ENCODE measurements around the gene CAMK2D.

- TF ChIP-seq CTCF (conservative IDR thresholded peaks at IDR 0.05) (no peak), EZH2 (IDR thresholded peaks at IDR 0.05; ENCODE audit: low read depth) (no peak)
These were observed 148.0 kb downstream of the CAMK2D start for GRCh38 chr4:113613503-113613902.

Measured in PC-9 (cell line).